ENCODE data around the gene DEGS2.
A peak's percentile ranks its signal among the peaks of the same experiment; 100 is the strongest.
"Not testable (repeated sequence)": the region's sequence is repeated elsewhere in the genome, so short reads cannot be mapped to it uniquely, and the experiment has no call there.

Gene DEGS2

GRCh38 chr14:100159094-100159864, at the start of gene DEGS2:
DEGS2 (minus strand) TSS chr14:100159645; CDS start chr14:100159587, 58 bp downstream.
- peak; percentile 38 for DNase-seq (ENCODE audit: low spot score)

- not testable (repeated sequence) for DNase-seq (ENCODE audit: low spot score)
These were observed 48.7 kb upstream of the DEGS2 start for GRCh38 chr14:100208136-100208535.

GRCh38 chr14:100207588-100207987, 48.1 kb upstream of the DEGS2 start:
- not testable (repeated sequence) for DNase-seq (ENCODE audit: low spot score)

- not testable (repeated sequence) for DNase-seq (ENCODE audit: low spot score)
These were observed 45.4 kb upstream of the DEGS2 start for GRCh38 chr14:100204835-100205167.

GRCh38 chr14:100203962-100204834, 44.8 kb upstream of the DEGS2 start:
- no peak for DNase-seq (ENCODE audit: low spot score)

- no peak for DNase-seq (ENCODE audit: low spot score)
These were observed 43.7 kb upstream of the DEGS2 start for GRCh38 chr14:100203146-100203545.

- DNase-seq (ENCODE audit: low spot score), result no peak
These were observed 43.3 kb upstream of the DEGS2 start for GRCh38 chr14:100202712-100203111.

- DNase-seq (ENCODE audit: low spot score), result no peak
These were observed 42.3 kb upstream of the DEGS2 start for GRCh38 chr14:100201701-100202100.

GRCh38 chr14:100200311-100200710, 40.9 kb upstream of the DEGS2 start:
- no peak for DNase-seq (ENCODE audit: low spot score)

- no peak for DNase-seq (ENCODE audit: low spot score)
These were observed 39.9 kb upstream of the DEGS2 start for GRCh38 chr14:100199240-100199860.

- DNase-seq (ENCODE audit: low spot score), result no peak
These were observed 34.2 kb upstream of the DEGS2 start for GRCh38 chr14:100193417-100194357.

GRCh38 chr14:100192672-100193416, 33.4 kb upstream of the DEGS2 start:
- DNase-seq (ENCODE audit: low spot score), result peak; percentile 99

- DNase-seq (ENCODE audit: low spot score), result no peak
These were observed 32.8 kb upstream of the DEGS2 start for GRCh38 chr14:100192250-100192671.

- DNase-seq (ENCODE audit: low spot score), result no peak
These were observed 32.3 kb upstream of the DEGS2 start for GRCh38 chr14:100191584-100192249.

GRCh38 chr14:100190126-100190525, 30.7 kb upstream of the DEGS2 start:
- DNase-seq (ENCODE audit: low spot score), result no peak

GRCh38 chr14:100188392-100189030, 29.1 kb upstream of the DEGS2 start:
- DNase-seq (ENCODE audit: low spot score), result no peak

- DNase-seq (ENCODE audit: low spot score), result no peak
These were observed 27.9 kb upstream of the DEGS2 start for GRCh38 chr14:100187247-100187833.

- not testable (repeated sequence) for DNase-seq (ENCODE audit: low spot score)
These were observed 22.6 kb upstream of the DEGS2 start for GRCh38 chr14:100181876-100182551.

GRCh38 chr14:100180671-100181070, 21.2 kb upstream of the DEGS2 start:
- not testable (repeated sequence) for DNase-seq (ENCODE audit: low spot score)
